K562 (cell line): ENCODE measurements around the gene PPP2R5A. TPM values are rescaled to one million over a fixed set of nuclear protein-coding genes. Genes with fewer than 3 reads are reported as not detected.

Experiments used
- BDP1 ChIP-seq: IDR thresholded peaks from 3 replicates; pipeline ENCODE4 v1.6.1; 2011; ENCODE audit not compliant: insufficient read length, insufficient read depth
- BRF1 ChIP-seq: IDR thresholded peaks from 3 replicates; pipeline ENCODE4 v1.6.1; 2011; ENCODE audit warnings: borderline replicate concordance, mild to moderate bottlenecking; ENCODE audit not compliant: insufficient read length; ENCODE audit errors: extremely low read depth
- CEBPZ ChIP-seq: fragments of 150-350 bp; IDR thresholded peaks from 2 replicates; pipeline ENCODE4 v1.6.1; 2014; ENCODE audit warnings: low read depth, mild to moderate bottlenecking, low read length, borderline replicate concordance
- CHAMP1 ChIP-seq: fragments of 450-650 bp; IDR thresholded peaks from 2 replicates; pipeline ENCODE4 v1.6.1; 2016; ENCODE audit warnings: mild to moderate bottlenecking
- CTBP1 ChIP-seq: fragments of 450-650 bp; IDR thresholded peaks from 2 replicates; pipeline ENCODE4 v1.6.1; 2016; ENCODE audit warnings: borderline replicate concordance
- MITF ChIP-seq: IDR thresholded peaks from 2 replicates; pipeline ENCODE4 v1.6.1; 2014; ENCODE audit warnings: antibody characterized with exemption
- MTF1 ChIP-seq: fragments of 250-450 bp; sonication (Bioruptor Pico); IDR thresholded peaks from 2 replicates; pipeline ENCODE4 v1.9.0; 2021; ENCODE audit warnings: moderate library complexity, mild to moderate bottlenecking, inconsistent platforms, borderline replicate concordance
- PHTF2 ChIP-seq: fragments of 250-450 bp; sonication (Bioruptor Pico); IDR thresholded peaks from 2 replicates; pipeline ENCODE4 v1.5.0; 2021; ENCODE audit warnings: mild to moderate bottlenecking
- POLR2B ChIP-seq: fragments of 450-650 bp; IDR thresholded peaks from 2 replicates; pipeline ENCODE4 v1.6.1; 2018; ENCODE audit warnings: low read depth; ENCODE audit not compliant: partially characterized antibody
- SP1 ChIP-seq: sonication (generic); formaldehyde crosslinking; IDR thresholded peaks from 2 replicates; pipeline ENCODE4 v1.8.1; 2022; ENCODE audit warnings: mild to moderate bottlenecking, missing genetic modification reagents
- TCF3 ChIP-seq: sonication (generic); formaldehyde crosslinking; IDR thresholded peaks from 2 replicates; pipeline ENCODE4 v1.4.0; 2020; ENCODE audit warnings: mild to moderate bottlenecking, missing genetic modification reagents
- ZEB2 ChIP-seq: fragments of 450-650 bp; IDR thresholded peaks from 2 replicates; pipeline ENCODE4 v1.6.1; 2016
- ZFP91 ChIP-seq: sonication (generic); formaldehyde crosslinking; IDR thresholded peaks from 2 replicates; pipeline ENCODE4 v1.8.0; 2022; ENCODE audit warnings: mild to moderate bottlenecking, missing genetic modification reagents
- ZNF445 ChIP-seq: fragments of 250-450 bp; sonication (Bioruptor Pico); IDR thresholded peaks from 2 replicates; pipeline ENCODE4 v1.4.0; 2020; ENCODE audit warnings: low read depth, mild to moderate bottlenecking, moderate library complexity
- ZNF518B ChIP-seq: fragments of 250-450 bp; sonication (Bioruptor Pico); IDR thresholded peaks from 2 replicates; pipeline ENCODE4 v1.5.0; 2021; ENCODE audit warnings: mild to moderate bottlenecking, moderate library complexity
- polyA plus RNA-seq, 8 experiments: library from polyadenylated mRNA; depleted of rRNA in 4 of 8; stranded (reverse) in 5 of 8; unstranded in 3 of 8; fragments of >200 nt; fragmentation: Nextera tagmentation in 2 of 8; fragmentation: Illumina TruSeq in 1 of 8; extraction: Ambion mirVana in 2 of 8; extraction: Trizol in 1 of 8; gene quantifications; 2 replicates each; pipeline versions ENCODE4 v1.2.1 to v1.2.3, GENCODE V29; 2011 to 2014; ENCODE audit warnings: inconsistent platforms in 1 of 8, missing spikeins in 1 of 8
- total RNA-seq, 7 experiments: library from RNA; depleted of rRNA in 6 of 7; stranded (reverse); fragments of >200 nt in 6 of 7; fragmentation: Illumina TruSeq in 2 of 7; extraction: Trizol in 2 of 7; gene quantifications; 2 replicates each; pipeline versions ENCODE4 v1.2.1 to v1.2.3, GENCODE V29; 2011 to 2021; ENCODE audit warnings: low replicate concordance in 1 of 7

Gene PPP2R5A
- total and polyA plus RNA-seq, 9 of the 15 experiments (the other 6 are each of a cell fraction or from before 2014, with no cell fraction given): 26.9 to 106 (median 64.3) TPM

GRCh38 chr1:212242288-212242984 is 42.8 kb upstream of the PPP2R5A start (continued):
- TF ChIP-seq MITF (no peak), PHTF2 (no peak), MTF1 (CRISPR knock-in tag) (peak; percentile 43; the same call in 1 of the 2 replicates), ZNF518B (CRISPR knock-in tag) (no peak), CEBPZ (no peak), TCF3 (CRISPR knock-in tag) (peak; percentile 76), BRF1 (no peak), POLR2B (peak; percentile 46), CHAMP1 (0 out of 2 replicates have a peak, but pooled peaks have one; percentile 60), ZNF445 (CRISPR knock-in tag) (no peak), ZEB2 (peak; percentile 29; the same call in 1 of the 2 replicates), BDP1 (no peak), CTBP1 (peak; percentile 76; the same call in 1 of the 2 replicates), SP1 (CRISPR knock-in tag) (no peak; the same call in 1 of the 2 replicates), ZFP91 (no peak)
